Occipital lobe (tissue), 2 donors: ENCODE measurements around the gene PAPOLB. TPM values are rescaled to one million over a fixed set of nuclear protein-coding genes. Genes with fewer than 3 reads are reported as not detected.

Experiments
- DNase-seq: peaks from one replicate; lab custom pipeline; 2025; lab: John Stamatoyannopoulos, UW
- total RNA-seq: library from RNA; depleted of rRNA; stranded (reverse); fragments of >200 nt; gene quantifications from one replicate; pipeline ENCODE4 v1.2.3, GENCODE V29; 2014

Gene PAPOLB
- total RNA-seq, 1 donor from 2014 or later, result 0.94 TPM

GRCh38 chr7:4878336-4879335 lies 16.8 kb upstream of the PAPOLB start:
- DNase-seq, result no peak

- DNase-seq, result no peak
Observed at GRCh38 chr7:4876586-4876985, 14.8 kb upstream of the PAPOLB start.

DNA sequence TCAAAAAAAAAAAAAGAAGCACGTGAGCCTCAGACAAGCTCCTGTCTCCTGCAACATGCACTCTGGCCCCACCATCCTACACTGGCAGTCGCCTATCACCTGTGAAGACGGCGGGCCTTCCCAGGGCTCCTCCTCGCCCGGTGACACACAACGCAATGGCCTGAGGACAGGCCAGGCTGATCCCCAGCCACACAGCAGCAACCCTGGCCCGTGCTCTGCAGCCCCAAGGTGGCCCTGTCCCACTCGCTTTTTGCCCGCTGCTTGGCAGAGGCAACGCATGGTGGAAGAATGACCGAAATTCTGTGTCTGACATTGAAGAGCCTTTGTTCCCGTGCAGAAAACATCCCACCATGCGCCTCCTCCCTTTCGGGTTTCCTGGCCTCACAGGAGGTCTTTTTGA lies 13.6 kb upstream of the PAPOLB start:
- no peak for DNase-seq

DNA sequence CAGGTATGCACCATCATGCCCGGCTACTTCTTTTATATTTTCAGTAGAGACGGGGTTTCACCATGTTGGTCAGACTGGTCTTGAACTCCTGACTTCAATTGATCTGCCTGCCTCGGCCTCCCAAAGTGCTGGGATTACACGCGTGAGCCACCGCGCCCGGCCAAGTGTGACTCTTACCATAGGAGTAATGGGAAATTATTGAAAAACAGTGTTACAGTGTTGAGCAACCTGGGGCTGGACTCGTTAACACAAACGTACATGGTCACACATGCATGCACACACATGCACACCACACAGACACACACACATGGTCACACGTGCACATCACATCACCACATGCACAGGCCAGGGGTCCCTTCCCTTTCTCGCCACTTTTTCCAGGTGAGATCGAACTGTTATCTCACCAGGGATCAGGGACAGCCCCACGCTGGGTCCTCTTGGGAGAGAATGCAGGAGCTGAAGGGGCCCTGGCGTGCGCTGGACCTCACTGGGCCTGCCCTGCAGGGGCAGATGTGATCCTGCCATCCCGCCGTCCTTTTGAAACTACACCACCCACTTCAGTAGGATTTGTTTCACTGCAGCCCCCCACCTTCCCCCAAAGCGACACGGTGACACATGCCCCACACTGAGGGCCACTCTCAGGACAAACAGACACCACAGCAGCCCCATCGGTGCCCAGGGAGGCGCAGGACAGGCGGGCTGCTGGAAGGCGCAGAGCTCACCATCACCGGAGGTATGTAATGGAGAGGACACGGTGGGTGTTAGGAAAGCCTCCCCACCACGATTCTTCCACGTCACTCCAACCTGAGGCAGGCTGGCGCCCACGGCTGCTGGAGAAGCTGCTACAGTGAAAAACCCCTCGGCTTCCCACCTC lies 11.5 kb upstream of the PAPOLB start:
- DNase-seq, result no peak

DNA sequence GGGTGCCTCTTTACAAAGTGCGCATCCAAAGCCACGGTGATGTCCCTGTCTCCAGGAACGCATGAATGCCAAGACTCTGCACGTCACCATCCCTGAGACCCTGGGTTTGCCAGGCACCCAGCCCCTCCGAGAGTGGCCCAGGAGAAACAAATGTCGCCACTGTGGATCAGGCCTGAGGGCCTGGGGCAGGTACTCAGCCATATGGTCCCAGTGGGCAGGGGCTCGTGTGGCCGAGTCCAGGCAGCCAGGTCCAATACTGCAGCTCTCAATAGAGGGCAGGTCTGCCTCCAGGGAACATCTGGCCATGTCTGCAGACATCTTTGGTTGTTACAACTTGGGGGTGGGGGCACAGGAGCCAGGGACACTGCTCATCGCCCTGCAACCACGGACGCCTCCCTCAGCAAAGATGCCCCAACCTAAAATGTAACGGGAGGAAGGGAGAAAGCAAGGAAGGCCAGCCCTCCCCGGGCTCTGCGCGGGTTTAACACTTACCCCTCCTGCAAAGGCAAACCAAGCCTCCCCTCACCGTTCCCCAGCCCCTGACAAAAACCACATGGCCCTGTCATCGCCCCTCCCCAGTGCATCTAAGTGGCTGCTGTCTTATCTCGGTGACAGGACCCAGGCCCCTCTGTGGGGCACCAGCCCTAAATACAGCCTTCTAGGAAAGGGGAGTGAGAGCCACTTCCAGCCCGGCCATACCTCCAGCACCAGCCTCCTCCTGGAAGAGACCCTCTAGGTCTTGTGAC lies 10.3 kb upstream of the PAPOLB start:
- DNase-seq, result no peak

GRCh38 chr7:4871056-4871680 lies 9.3 kb upstream of the PAPOLB start:
- no peak for DNase-seq

DNA sequence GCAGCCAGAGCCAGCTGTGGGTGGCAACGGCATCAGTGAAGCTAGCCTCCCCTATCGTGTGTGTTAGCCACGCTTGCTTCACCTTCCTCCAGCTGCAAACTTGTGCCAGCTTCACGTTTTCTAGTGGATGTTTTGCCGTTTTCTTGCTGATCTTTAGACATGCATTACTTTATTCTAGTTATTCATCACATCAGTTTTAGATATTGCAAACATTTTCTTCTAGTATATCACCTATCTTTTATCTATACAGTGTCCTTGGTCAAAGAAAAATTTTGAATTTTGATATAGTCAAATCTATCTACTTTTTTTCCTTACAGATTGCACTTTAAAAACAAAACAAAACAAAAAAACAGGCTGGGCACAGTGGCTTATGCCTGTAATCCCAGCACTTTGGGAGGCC lies 6.7 kb upstream of the PAPOLB start:
- no peak for DNase-seq

DNA sequence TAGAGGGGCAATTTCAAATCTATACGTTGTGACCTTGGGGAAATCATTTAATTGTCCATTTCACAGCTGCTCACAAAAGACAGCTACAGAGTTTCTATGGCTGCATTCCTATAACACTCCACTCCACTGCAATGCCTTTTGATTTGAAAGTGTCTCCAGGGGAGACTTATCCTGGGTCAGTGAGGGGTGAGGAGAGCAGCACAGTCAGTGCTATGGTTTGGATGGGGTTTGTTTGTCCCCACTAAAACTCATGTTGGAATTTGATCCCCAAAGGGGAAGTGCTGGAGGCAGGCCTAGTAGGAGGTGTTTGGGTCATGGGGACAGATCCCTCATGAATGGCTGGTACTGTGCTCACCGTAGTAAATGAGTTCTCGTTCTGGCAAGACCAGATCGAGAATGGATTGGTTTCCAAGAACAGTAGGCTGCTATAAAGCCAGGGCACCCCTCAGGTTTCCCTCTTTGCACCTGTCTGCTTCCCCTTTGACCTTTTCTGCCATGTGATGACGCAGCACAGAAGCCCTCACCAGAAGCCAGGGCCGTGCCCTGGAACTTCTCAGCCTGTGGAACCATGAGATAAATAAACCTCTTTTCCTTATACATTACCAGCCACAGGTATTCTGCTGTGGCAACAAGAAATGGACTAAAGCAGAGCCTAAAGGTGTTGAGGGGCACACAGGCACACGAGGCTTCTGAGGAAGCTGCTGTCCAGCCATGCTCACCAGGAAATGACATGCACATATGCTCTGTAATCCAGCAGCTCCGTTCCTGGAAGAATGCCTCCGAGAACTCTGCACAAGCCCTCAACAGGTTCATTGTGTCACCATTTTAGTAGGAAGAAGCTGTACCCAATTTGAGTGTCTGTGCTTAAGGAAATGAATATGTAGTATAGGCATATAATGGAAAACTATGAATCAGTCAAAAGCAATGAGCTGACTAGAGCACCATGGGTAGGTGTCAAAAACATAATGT lies 5.0 kb upstream of the PAPOLB start:
- no peak for DNase-seq

GRCh38 chr7:4862156-4862555 lies 326 bp upstream of the PAPOLB start:
- DNase-seq, result no peak

DNA sequence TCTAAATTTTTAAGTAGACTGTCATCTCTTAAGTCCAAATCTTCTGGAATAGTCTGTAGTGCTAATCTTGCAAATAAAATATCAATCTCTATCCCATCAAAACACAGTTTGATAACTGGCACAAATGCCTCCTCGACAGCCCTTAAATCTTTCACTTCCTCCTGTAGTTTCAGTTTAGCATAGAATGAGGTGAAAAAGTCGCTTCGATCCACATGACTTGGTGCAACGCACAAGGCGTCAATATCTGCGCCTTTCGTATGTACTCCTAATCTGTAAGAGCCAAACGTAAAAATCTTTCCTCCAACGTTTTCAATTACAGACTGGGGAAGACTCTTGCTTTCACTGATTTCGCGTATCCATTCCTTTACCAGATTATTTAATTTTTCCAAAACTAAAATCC lies 603 bp downstream of the PAPOLB start:
- no peak for DNase-seq

GRCh38 chr7:4857189-4857588 lies 4.6 kb downstream of the PAPOLB start:
- no peak for DNase-seq

DNA sequence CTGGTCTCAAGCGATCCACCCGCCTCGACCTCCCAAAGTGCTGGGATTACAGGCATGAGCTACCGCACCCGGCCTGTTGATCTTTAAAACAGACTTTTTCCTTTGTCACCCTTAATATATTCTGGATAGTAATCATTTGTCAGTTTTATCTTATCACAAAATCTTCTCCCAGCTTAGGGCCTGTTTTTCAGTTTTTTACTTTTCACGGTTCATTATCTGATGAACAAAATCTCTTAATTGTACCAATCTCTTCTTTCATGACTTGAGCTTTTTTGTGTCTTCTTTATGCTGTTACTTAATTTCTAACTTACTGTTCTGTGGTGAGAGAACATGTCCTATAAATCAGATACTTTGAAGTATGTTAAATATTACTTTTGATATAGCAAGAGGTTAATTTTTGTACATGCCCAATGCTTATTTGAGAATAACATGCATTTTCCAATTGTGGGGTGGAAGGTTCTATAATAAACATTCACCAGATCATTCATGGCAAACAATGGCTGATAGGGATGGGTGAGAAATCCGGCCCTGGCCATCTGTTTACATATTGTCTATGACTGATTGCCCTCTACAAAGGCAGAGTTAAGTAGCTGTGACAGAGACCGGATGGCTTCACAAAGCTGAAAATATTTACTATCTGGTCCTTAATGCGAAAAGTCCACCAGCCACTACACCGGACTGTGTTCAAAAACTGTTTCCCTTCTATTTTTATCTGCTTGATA lies 5.3 kb downstream of the PAPOLB start:
- DNase-seq, result no peak

DNA sequence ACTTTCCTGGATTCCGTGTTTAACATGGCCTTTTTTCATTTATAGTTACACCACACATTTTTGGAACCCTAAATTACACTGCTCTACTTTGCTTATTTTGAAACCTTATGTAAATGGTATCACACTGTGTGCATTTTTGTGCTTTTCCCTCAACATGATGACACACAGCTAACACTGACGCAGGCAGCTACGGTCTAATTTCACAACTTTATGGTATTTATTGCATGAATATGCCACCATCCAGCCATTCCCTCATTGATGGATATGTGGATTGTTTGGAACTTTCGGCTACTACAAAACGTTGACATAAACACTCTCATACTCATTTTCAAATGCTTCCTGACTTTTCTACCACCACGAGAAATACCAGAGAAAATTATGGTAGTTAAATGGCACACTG lies 6.9 kb downstream of the PAPOLB start:
- no peak for DNase-seq

DNA sequence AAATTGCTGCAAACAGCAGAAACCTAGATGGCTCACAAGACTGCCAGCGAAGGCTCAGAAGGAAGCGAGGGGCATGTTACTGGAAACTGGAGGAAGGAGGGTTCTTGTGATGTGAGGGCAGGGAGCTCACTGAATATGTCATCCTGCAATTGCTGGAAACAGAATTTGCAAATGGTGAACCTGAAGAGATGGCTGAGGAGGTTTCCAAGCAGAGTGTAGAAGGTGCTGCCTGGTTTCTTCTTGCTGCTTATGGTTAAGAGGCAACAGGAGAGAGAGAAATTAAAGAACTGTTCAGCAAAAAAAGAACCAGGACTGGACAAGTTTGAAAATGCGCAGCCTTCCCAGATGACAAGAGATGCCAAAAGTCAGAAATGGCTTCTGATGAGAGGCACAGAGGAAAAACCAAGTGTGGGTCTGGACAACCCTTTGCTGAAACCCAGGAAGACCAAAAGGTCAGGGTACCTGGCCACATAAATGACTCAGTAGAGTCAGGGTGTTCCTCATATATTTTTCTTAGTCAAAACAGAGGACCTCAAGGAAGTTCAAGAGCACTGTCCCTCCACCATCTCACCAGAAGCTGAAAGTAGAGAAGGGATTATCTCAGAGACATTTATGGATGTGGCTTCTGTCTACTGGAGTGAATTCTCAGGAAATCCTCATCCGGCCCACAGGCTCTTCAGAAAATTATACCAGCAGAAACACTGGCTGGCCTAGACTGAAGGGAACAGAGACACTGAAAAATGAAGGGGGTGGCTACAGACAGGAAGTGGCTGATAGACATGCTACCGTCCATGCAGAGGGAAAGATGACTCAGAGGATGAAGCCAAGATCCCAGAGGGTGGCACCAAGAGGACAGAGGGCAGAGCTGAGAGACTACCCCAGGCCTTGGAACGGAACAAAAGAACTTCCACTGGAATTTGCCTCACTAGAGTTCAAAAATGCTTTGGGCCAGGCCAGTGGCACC lies 10.1 kb downstream of the PAPOLB start:
- DNase-seq, result no peak

DNA sequence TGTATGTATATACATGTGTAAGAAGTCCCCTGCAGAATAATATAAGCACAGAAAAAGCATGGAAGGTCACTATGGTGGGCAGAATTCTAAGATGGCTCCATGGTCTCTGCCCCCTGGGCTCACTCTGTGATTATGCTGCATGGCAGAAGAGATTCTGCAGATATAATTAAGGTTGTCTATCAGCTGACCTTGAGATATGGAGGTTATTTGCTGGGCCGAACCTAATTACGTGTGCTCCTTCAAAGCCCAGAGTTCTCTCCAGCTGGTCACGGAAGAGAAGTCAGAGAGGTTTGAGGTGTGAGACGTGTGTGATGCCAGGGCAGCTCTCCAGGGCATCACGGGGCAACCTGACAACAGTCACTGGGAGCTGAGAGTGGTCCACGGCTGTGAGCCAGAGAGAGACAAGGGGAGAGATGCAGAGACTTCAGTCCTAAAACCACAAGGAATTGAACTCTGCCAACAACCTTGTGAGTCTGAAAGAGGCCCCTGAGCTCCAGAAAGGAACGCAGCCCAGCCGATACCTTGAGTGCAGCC lies 11.5 kb downstream of the PAPOLB start:
- no peak for DNase-seq

DNA sequence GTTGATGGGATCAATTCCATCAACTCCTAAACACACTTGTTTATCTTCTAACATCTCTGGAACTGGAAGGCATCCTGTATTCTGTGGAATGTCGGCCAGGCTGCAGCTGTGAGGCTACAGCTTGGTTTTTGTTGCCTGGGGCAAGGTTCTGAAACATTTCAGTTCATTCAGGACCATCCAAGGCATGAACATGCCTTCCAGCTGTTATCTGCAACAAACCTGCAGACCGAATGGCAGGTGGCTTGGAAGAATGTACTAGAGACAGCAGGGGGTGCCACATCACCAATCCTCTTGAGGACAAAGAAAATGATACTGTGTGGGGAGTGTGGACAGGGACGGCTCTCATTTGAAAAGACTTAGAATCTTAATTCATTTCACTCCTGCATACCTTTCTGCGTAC lies 12.4 kb downstream of the PAPOLB start:
- DNase-seq, result no peak

- DNase-seq, result no peak
Observed at GRCh38 chr7:4845740-4846142, 16.1 kb downstream of the PAPOLB start.
